Immature natural killer cell (primary cell): Measurements from ENCODE around the gene FOXD4L5. TPM values are rescaled to one million over a fixed set of nuclear protein-coding genes. Genes with fewer than 3 reads are reported as not detected.
"Not testable (repeated sequence)": the region's sequence is repeated elsewhere in the genome, so short reads cannot be mapped to it uniquely, and the experiment has no call there.

ENCODE experiments used
- DNase-seq, 3 donors: peaks; one replicate each; pipeline ENCODE4 v3.0.0; 2022; ENCODE audit warnings: mixed read lengths in 1 of 3
- H3K27ac Mint-ChIP-seq, 6 donors: one replicate each; pipeline ENCODE4 v1.8.0; 2020; ENCODE audit warnings: mixed read lengths in 6 of 6, mild to moderate bottlenecking in 5 of 6, inconsistent platforms in 4 of 6, moderate library complexity in 3 of 6
- H3K27me3 Mint-ChIP-seq, 3 donors: one replicate each; pipeline ENCODE4 v1.8.0; 2020 to 2021; ENCODE audit warnings: low read depth in 3 of 3, mild to moderate bottlenecking in 3 of 3, mixed read lengths in 3 of 3, moderate library complexity in 3 of 3, inconsistent platforms in 1 of 3
- H3K36me3 Mint-ChIP-seq, 3 donors: one replicate each; pipeline ENCODE4 v1.8.0; 2020; ENCODE audit warnings: mixed read lengths in 3 of 3, inconsistent platforms in 2 of 3, mild to moderate bottlenecking in 2 of 3
- H3K4me1 Mint-ChIP-seq, 2 donors: one replicate each; pipeline ENCODE4 v1.8.0; 2020; ENCODE audit warnings: inconsistent platforms in 2 of 2, mild to moderate bottlenecking in 2 of 2, mixed read lengths in 2 of 2, moderate library complexity in 1 of 2
- H3K4me3 Mint-ChIP-seq, 5 donors: one replicate each; pipeline ENCODE4 v1.8.0; 2020; ENCODE audit warnings: mild to moderate bottlenecking in 5 of 5, mixed read lengths in 5 of 5, inconsistent platforms in 3 of 5, moderate library complexity in 3 of 5
- H3K9me3 Mint-ChIP-seq, 6 donors: one replicate each; pipeline ENCODE4 v1.8.0; 2020; ENCODE audit warnings: mild to moderate bottlenecking in 6 of 6, mixed read lengths in 6 of 6, inconsistent platforms in 4 of 6, moderate library complexity in 3 of 6
- polyA plus RNA-seq, 3 donors: library from polyadenylated mRNA; unstranded; fragments of 300-500 nt; fragmentation: Illumina TruSeq; gene quantifications; one replicate each; pipeline ENCODE4 v1.2.3, GENCODE V29; 2021

FOXD4L5 gene
- not detected for polyA plus RNA-seq

GRCh38 chr9:65285109-65285508 lies at the start of gene FOXD4L5:
TSS of gene FOXD4L5 (minus strand) at chr9:65285209. CDS start at chr9:65284377, 832 bp downstream.
- H3K4me3 Mint-ChIP-seq, H3K27me3 Mint-ChIP-seq, H3K36me3 Mint-ChIP-seq, H3K4me1 Mint-ChIP-seq, H3K9me3 Mint-ChIP-seq, DNase-seq, H3K27ac Mint-ChIP-seq: not testable (repeated sequence)

DNA sequence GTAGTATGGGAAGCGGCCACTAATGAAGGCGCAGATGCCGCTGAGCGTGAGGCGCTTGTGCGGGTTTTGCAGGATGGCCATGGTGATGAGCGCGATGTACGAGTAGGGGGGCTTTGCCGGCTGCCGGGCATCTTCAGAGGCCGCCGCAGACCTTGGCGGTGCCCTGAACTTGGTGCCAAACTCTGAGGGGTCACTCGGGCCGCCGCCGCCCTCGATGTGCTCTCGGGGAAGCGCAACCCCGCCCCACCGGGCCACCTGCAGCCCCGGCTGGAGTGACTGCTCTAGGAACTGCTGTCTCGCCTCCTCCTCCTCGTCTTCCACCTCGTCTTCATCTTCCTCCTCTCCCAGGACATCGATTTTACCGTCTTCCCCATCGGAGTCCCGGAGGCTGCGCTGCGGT lies 1.1 kb downstream of the FOXD4L5 start:
- H3K4me1 Mint-ChIP-seq, H3K9me3 Mint-ChIP-seq, H3K4me3 Mint-ChIP-seq, H3K27ac Mint-ChIP-seq, H3K36me3 Mint-ChIP-seq, H3K27me3 Mint-ChIP-seq, DNase-seq: not testable (repeated sequence)

DNA sequence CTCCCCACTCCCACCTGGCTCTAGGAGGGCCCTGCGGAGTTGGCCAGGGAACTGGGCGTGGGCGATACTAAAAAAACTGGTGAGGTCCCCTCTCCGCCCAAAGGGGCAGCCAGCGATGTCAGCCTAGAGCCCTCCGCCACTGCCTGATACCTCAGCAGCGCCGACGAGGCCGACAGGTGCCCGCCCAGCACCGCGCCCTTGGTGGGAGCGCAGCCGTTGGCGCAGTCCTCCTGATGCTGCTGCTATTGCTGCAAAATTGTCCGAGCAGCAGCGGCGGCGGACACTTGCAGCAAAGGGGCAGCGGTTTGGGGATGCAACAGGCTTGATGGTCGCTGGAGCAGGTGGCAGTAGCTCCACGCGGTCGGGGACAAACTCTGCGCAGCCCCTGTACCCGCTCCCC lies 2.0 kb downstream of the FOXD4L5 start:
- not testable (repeated sequence) for H3K4me3 Mint-ChIP-seq, H3K27me3 Mint-ChIP-seq, H3K27ac Mint-ChIP-seq

More for the DNA sequence above, 2.0 kb downstream of the FOXD4L5 start:
- DNase-seq, H3K36me3 Mint-ChIP-seq, H3K4me1 Mint-ChIP-seq, H3K9me3 Mint-ChIP-seq: not testable (repeated sequence)
